Measurements from ENCODE around the gene WDFY4. TPM values are rescaled to one million over a fixed set of nuclear protein-coding genes. Genes with fewer than 3 reads are reported as not detected.

Gene WDFY4
- total RNA-seq, 1 experiment from 2014 or later = not detected

- DNase-seq (ENCODE audit: low read depth) = no peak
These were observed 87.4 kb downstream of the WDFY4 start for GRCh38 chr10:48772059-48772458.

GRCh38 chr10:48773580-48773979, 88.9 kb downstream of the WDFY4 start:
- DNase-seq (ENCODE audit: low read depth) = no peak

GRCh38 chr10:48774416-48775205, 89.9 kb downstream of the WDFY4 start:
- no peak for DNase-seq (ENCODE audit: low read depth)

GRCh38 chr10:48775206-48775517, 90.5 kb downstream of the WDFY4 start:
- no peak for DNase-seq (ENCODE audit: low read depth)

DNA sequence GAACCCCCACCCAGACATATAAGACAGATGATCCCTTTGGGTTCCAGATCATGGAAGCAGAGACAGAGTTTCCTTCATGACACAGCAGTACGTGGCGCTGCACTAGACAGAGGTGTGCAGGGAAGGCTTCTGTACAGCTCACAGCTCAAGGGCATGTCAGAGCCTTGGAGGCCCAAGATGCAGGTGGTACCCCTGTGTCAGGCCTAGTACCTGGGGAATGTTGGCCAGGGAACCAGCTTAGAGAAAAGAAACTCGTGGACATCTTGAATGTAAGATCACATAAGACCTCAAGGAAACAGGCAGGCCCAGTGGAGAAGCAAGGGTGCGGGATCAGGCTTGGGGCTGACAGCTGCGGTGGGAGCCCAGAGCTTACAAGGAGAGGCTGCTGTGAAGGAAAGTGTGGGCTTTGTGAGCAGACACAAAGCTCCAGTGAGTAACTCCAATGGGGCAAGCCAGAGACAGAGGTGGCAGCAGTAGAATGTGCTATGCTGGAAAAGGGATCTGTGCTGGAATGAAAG, 91.4 kb downstream of the WDFY4 start:
- DNase-seq (ENCODE audit: low read depth) = no peak

DNA sequence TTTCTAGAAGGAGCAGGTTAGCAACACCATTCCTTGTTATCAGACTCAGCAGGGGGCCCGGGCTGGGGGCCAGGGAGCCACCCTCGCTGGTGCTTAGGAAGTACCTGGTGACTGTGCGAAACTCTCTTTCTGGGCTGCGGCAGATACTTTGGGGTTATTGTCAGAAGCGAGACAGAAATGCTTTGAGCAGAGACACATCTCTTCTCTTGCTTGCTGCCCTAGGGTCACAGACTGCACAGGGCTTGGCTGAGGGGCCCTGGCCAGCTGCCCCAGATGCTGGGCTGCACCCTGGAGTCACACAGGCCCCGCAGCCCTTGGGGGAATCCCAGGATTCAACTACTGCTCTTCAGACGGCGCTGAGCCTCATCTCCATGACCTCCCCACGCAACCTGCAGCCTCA, 91.9 kb downstream of the WDFY4 start:
- no peak for DNase-seq (ENCODE audit: low read depth)

DNA sequence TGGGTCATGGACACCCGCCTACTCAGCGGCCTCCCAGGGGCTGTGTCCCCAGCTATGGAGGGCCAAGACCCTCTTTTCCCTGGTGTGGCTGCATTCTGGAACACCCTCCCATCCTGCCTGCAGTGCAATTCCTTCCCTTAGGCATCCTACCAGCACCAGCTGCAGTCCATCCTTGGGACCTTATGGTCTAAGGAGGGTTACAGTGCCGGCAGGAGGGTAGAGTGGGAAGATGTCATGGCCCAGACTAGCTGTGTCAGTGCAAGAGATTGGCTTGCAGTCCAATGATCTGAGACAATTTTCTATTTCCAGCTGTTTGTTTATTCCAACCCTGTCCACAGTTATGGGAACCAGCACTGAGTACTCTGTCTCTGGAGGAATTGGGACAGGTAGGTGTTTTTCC, 92.4 kb downstream of the WDFY4 start:
- DNase-seq (ENCODE audit: low read depth) = no peak

- no peak for DNase-seq (ENCODE audit: low read depth)
These were observed 93.7 kb downstream of the WDFY4 start for GRCh38 chr10:48778193-48778857.

- no peak for DNase-seq (ENCODE audit: low read depth)
These were observed 94.4 kb downstream of the WDFY4 start for GRCh38 chr10:48779077-48779476.

GRCh38 chr10:48779546-48780152, 95.0 kb downstream of the WDFY4 start:
- DNase-seq (ENCODE audit: low read depth) = no peak

- DNase-seq (ENCODE audit: low read depth) = no peak
These were observed 95.7 kb downstream of the WDFY4 start for GRCh38 chr10:48780341-48780740.

- no peak for DNase-seq (ENCODE audit: low read depth)
These were observed 97.7 kb downstream of the WDFY4 start for GRCh38 chr10:48782386-48782785.

GRCh38 chr10:48784031-48784430, 99.4 kb downstream of the WDFY4 start:
- no peak for DNase-seq (ENCODE audit: low read depth)

- DNase-seq (ENCODE audit: low read depth) = no peak
These were observed 101.1 kb downstream of the WDFY4 start for GRCh38 chr10:48785796-48786195.

GRCh38 chr10:48786606-48787282, 102.1 kb downstream of the WDFY4 start:
- DNase-seq (ENCODE audit: low read depth) = no peak

GRCh38 chr10:48788554-48788953, 103.9 kb downstream of the WDFY4 start:
- DNase-seq (ENCODE audit: low read depth) = no peak

- DNase-seq (ENCODE audit: low read depth) = no peak
These were observed 105.1 kb downstream of the WDFY4 start for GRCh38 chr10:48789486-48790456.

GRCh38 chr10:48790457-48791044, 105.9 kb downstream of the WDFY4 start:
- DNase-seq (ENCODE audit: low read depth) = no peak

DNA sequence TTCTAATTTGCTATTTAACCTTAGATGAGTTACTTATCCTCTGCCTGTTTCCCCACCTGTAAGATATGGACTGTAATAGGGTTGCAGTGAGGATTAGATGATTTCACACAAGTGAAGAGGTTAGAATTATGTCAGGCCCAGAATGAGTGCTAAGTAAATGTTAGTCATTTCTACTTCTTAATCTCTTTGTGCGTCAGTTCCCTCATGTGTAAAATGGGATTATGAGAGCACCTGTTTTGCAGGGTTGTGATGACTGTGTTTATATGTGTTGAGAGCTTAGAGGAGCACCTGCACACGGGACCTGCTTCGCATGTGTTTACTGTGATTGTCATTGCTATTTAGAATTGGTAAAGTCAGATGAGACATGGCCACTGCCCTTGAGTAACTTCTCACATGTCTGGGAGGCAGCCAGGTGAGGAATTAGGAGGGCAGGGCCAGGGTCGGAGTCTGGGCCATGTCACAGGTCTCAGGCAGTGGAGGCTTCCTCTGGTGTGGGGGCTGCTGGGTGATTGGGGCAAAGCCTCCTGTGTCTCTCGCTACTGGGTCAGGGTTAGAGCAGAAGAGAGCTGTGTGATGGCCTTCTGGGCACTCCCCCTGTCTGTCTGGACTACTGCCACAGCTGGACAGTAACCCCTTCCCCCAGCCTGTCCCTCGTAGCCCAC, 106.7 kb downstream of the WDFY4 start:
- DNase-seq (ENCODE audit: low read depth) = no peak

GRCh38 chr10:48792121-48792520, 107.4 kb downstream of the WDFY4 start:
- DNase-seq (ENCODE audit: low read depth) = peak; percentile 48
